Stimulated activated naive B cell treated with anti-CD40 and anti-IgM and Interleukin-4, amounts not matched to agents 10 μg/mL and 1 μg/mL and 100 μg/mL, for 72 hours (primary cell): ENCODE measurements around the gene GTPBP3.

Source experiments
- ATAC-seq, 2 donors: fragments of 150-1000 bp; cut with Tn5 transposase; replicated peaks; 2 replicates each; pipeline ENCODE4 v1.10.0; 2021; ENCODE audit warnings: moderate library complexity in 1 of 2
- DNase-seq: peaks from one replicate; pipeline ENCODE4 v3.0.0; 2021
- H3K27ac Mint-ChIP-seq: one replicate; pipeline ENCODE4 v1.8.0; 2022; ENCODE audit warnings: mild to moderate bottlenecking, mixed read lengths
- H3K27me3 Mint-ChIP-seq, 2 donors: one replicate each; pipeline ENCODE4 v1.8.0; 2022; ENCODE audit warnings: mixed read lengths in 2 of 2
- H3K36me3 Mint-ChIP-seq, 2 donors: one replicate each; pipeline ENCODE4 v1.8.0; 2022; ENCODE audit warnings: mixed read lengths in 2 of 2, mild to moderate bottlenecking in 1 of 2
- H3K4me1 Mint-ChIP-seq, 2 donors: one replicate each; pipeline ENCODE4 v1.8.0; 2022; ENCODE audit warnings: mixed read lengths in 2 of 2, mild to moderate bottlenecking in 1 of 2
- H3K4me3 Mint-ChIP-seq, 2 donors: one replicate each; pipeline ENCODE4 v1.8.0; 2022; ENCODE audit warnings: mild to moderate bottlenecking in 2 of 2, mixed read lengths in 2 of 2, moderate library complexity in 1 of 2
- H3K9me3 Mint-ChIP-seq, 2 donors: one replicate each; pipeline ENCODE4 v1.8.0; 2022; ENCODE audit warnings: mixed read lengths in 2 of 2, mild to moderate bottlenecking in 1 of 2

GTPBP3 gene

GRCh38 chr19:17389288-17389687 lies 51.9 kb downstream of the GTPBP3 start:
- Mint-ChIP-seq H3K4me1 (peaks cover 15 to 19% of the 10 kb centered on the region in 2 donors), H3K27ac (no peak overlapping the region), H3K36me3 (no peaks in the 10 kb centered on the region), H3K27me3 (peaks cover 4 to 6% of the 10 kb centered on the region in 2 donors), H3K9me3 (peaks cover 0 to 1% of the 10 kb centered on the region in 2 donors), H3K4me3 (no peak overlapping the region)
- no peak for ATAC-seq
- no peak for DNase-seq

- no peak overlapping the region for H3K27ac Mint-ChIP-seq
- H3K4me3 Mint-ChIP-seq = peak overlapping the region in 1 of 2 donors; percentile 93
- H3K9me3 Mint-ChIP-seq = peaks cover 0 to 1% of the 10 kb centered on the region in 2 donors
- H3K36me3 Mint-ChIP-seq = peaks cover 0 to 3% of the 10 kb centered on the region in 2 donors
- peaks cover 18 to 24% of the 10 kb centered on the region in 2 donors for H3K4me1 Mint-ChIP-seq
- peaks cover 4 to 6% of the 10 kb centered on the region in 2 donors for H3K27me3 Mint-ChIP-seq
- DNase-seq (no peak), ATAC-seq (no peak)
Measured at GRCh38 chr19:17389957-17390664, 52.8 kb downstream of the GTPBP3 start.

- Mint-ChIP-seq H3K27ac (peak overlapping the region; percentile 88), H3K36me3 (peaks cover 0 to 7% of the 10 kb centered on the region in 2 donors), H3K9me3 (peaks cover 0 to 1% of the 10 kb centered on the region in 2 donors), H3K27me3 (peaks cover 4 to 6% of the 10 kb centered on the region in 2 donors), H3K4me1 (peaks cover 21 to 28% of the 10 kb centered on the region in 2 donors), H3K4me3 (peak overlapping the region; percentile 93)
- DNase-seq (peak; percentile 85), ATAC-seq (peak; percentile 96 to 99)
Measured at GRCh38 chr19:17390665-17391370, 53.5 kb downstream of the GTPBP3 start.

GRCh38 chr19:17391371-17392151 lies 54.2 kb downstream of the GTPBP3 start:
- no peak overlapping the region for H3K27ac Mint-ChIP-seq
- H3K36me3 Mint-ChIP-seq = peaks cover 0 to 7% of the 10 kb centered on the region in 2 donors
- peak overlapping the region; percentile 93 for H3K4me3 Mint-ChIP-seq
- H3K27me3 Mint-ChIP-seq = peaks cover 4 to 6% of the 10 kb centered on the region in 2 donors
- H3K9me3 Mint-ChIP-seq = peaks cover 0 to 1% of the 10 kb centered on the region in 2 donors
- peak; percentile 33 to 37 for ATAC-seq
- DNase-seq = no peak
- H3K4me1 Mint-ChIP-seq = peaks cover 19 to 28% of the 10 kb centered on the region in 2 donors
